ENCODE results near the gene KBTBD8. TPM values are rescaled to one million over a fixed set of nuclear protein-coding genes. Genes with fewer than 3 reads are reported as not detected.

KBTBD8 gene
- total RNA-seq, 2 donors from 2014 or later, result 1.0 to 8.0 TPM

DNA sequence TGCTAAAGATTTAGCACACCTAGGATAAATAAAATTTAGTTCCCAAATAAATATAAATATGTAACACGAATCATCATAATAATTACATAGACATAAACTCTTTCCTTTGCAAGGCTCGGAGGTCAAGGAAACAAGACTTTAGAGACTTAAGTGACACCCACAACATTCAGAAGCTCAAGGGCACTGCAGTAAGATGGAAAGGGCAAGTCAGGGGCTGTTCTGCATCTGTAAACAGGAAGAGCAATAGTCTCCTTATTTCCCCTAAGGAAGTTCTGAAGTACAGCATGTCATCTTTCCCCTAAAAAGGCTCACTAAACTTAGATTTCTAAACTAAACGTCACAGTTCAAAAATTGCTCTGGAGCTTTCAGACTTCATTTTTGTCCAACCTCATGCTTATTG lies 26.9 kb upstream of the KBTBD8 start:
- TF ChIP-seq POLR2AphosphoS5 (IDR thresholded peaks at IDR 0.05) (no peak), POLR2A (IDR thresholded peaks at IDR 0.05) (no peak)
- TF ChIP-seq, protein P1, sequence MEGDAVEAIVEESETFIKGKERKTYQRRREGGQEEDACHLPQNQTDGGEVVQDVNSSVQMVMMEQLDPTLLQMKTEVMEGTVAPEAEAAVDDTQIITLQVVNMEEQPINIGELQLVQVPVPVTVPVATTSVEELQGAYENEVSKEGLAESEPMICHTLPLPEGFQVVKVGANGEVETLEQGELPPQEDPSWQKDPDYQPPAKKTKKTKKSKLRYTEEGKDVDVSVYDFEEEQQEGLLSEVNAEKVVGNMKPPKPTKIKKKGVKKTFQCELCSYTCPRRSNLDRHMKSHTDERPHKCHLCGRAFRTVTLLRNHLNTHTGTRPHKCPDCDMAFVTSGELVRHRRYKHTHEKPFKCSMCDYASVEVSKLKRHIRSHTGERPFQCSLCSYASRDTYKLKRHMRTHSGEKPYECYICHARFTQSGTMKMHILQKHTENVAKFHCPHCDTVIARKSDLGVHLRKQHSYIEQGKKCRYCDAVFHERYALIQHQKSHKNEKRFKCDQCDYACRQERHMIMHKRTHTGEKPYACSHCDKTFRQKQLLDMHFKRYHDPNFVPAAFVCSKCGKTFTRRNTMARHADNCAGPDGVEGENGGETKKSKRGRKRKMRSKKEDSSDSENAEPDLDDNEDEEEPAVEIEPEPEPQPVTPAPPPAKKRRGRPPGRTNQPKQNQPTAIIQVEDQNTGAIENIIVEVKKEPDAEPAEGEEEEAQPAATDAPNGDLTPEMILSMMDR (IDR thresholded peaks at IDR 0.05), result no peak
- Histone ChIP-seq H3K27ac (no peak overlapping the region), H3K27me3 (replicated peaks; ENCODE audit: insufficient read depth) (no peaks in the 10 kb centered on the region), H3K9me3 (no peaks in the 10 kb centered on the region), H3K36me3 (no peaks in the 10 kb centered on the region), H3K4me3 (no peak overlapping the region), H3K4me1 (replicated peaks) (no peaks in the 10 kb centered on the region)
- WGBS, result 66% methylated on average over 3 of the region's 3 CpGs
- DNase-seq (ENCODE audit: low spot score), result no peak
- intact Hi-C loops (cut with DNase I), result loop anchor here (5.0 kb wide), 2 partner anchors 66 to 1906 kb away; no protein-coding TSS in a partner anchor

DNA sequence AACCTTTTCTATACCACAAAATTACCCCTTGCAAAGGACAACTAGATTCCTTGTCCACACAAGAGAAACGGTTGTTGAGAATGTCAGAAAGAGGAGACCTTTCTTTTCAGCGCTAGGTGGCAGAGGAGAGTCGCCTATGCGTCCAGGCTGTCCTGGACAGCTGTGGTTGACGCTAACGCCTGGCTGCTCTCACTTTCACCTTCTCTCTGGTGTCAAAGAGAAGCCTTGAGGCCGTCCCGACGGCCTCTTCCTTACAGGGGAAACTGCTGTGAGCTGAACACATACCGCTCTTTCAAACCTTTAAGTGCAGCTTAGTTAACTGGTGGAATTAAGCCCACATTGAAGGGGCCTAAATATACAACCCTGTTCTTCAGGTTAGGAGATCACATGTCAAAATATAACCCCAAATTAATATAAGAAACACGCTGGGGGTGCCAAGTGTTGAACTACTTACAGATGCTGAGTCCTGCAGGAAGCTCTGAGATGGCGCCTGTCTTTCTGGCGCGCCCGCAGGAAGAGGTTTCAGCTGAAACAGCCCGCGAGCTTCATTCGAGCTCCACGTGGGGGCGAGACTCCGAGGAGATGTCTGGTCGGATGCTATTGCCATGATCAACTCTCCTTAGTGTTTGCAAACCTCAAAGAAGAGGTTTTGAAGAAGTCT lies 26.1 kb upstream of the KBTBD8 start:
- Histone ChIP-seq H3K27ac (no peak overlapping the region), H3K9me3 (no peaks in the 10 kb centered on the region), H3K27me3 (replicated peaks; ENCODE audit: insufficient read depth) (no peaks in the 10 kb centered on the region), H3K36me3 (no peaks in the 10 kb centered on the region), H3K4me3 (peak overlapping the region in 1 of 2 donors; percentile 2), H3K4me1 (replicated peaks) (no peaks in the 10 kb centered on the region)
- intact Hi-C loops (cut with DNase I), result loop anchor here (5.0 kb wide), 2 partner anchors 65 to 1905 kb away; no protein-coding TSS in a partner anchor
- 14% methylated on average over 22 of the region's 22 CpGs for WGBS
- no peak for TF ChIP-seq POLR2A (IDR thresholded peaks at IDR 0.05)
- TF ChIP-seq, protein P1 (IDR thresholded peaks at IDR 0.05), result peak; percentile 23 to 65 (median 54)
- peak; percentile 56 for DNase-seq (ENCODE audit: low spot score)

DNA sequence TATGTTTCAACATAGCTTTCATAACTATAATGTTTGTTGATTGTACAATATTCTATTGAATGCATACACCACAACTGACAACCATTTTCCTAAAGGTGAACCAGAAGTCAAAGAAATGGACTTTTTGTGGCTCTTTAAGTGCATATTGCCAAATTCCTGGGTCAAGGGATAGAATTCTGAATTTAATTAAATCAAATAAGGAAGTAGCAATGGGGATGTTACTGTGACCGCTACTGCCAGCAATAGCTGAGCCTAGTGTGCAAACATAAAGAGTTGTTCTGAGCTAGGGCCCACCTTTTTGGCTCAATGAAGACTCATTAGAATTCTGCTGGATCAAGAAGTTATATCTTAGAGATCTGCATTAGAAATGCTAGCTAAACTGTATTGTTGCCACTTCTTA lies 17.3 kb upstream of the KBTBD8 start:
- 80% methylated on average over 1 of the region's 1 CpG for WGBS
- intact Hi-C loops (cut with DNase I), result no loop called here
- Histone ChIP-seq H3K4me1 (replicated peaks) (no peaks in the 10 kb centered on the region), H3K4me3 (no peak overlapping the region), H3K9me3 (no peaks in the 10 kb centered on the region), H3K36me3 (no peaks in the 10 kb centered on the region), H3K27ac (no peak overlapping the region), H3K27me3 (replicated peaks; ENCODE audit: insufficient read depth) (no peaks in the 10 kb centered on the region)
- TF ChIP-seq, protein P1 (IDR thresholded peaks at IDR 0.05), result no peak
- TF ChIP-seq POLR2A (IDR thresholded peaks at IDR 0.05), result no peak
- no peak for TF ChIP-seq POLR2AphosphoS5 (IDR thresholded peaks at IDR 0.05)
- no peak for DNase-seq (ENCODE audit: low spot score)

DNA sequence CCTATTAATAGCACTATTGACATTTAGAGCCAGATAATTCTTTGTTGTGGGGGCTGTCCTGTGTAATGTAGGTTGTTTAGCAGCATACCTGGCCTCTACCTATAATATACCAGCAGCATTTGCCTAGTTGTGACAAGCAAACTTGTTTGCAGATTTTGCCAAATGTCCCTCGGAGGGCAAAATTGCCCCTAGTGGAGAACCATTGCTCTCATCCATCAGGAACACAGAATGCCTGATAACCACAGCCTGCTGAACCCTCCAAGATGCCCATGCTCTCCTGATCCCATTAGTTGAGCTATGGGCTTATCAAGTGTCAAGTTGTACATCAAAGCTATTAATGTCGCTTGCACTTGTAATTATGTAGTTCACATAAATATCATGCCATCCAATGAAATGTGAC lies 15.0 kb upstream of the KBTBD8 start:
- DNase-seq (ENCODE audit: low spot score), result no peak

More for the DNA sequence above, 15.0 kb upstream of the KBTBD8 start:
- Histone ChIP-seq H3K4me1 (replicated peaks) (no peaks in the 10 kb centered on the region), H3K36me3 (no peaks in the 10 kb centered on the region), H3K4me3 (no peak overlapping the region), H3K27me3 (replicated peaks; ENCODE audit: insufficient read depth) (no peaks in the 10 kb centered on the region), H3K27ac (no peak overlapping the region), H3K9me3 (no peaks in the 10 kb centered on the region)
- WGBS, result 68% methylated on average over 2 of the region's 2 CpGs
- TF ChIP-seq, protein P1 (IDR thresholded peaks at IDR 0.05), result no peak
- TF ChIP-seq POLR2AphosphoS5 (IDR thresholded peaks at IDR 0.05) (no peak), POLR2A (IDR thresholded peaks at IDR 0.05) (no peak)
- intact Hi-C loops (cut with DNase I), result no loop called here
